K562 (cell line): ENCODE data around the gene ANTKMT. TPM values are rescaled to one million over a fixed set of nuclear protein-coding genes. Genes with fewer than 3 reads are reported as not detected.

ENCODE experiments used
- CHD2 ChIP-seq: IDR thresholded peaks from 2 replicates; pipeline ENCODE4 v1.6.1; 2011; ENCODE audit warnings: low read depth, low read length
- CREBBP ChIP-seq: IDR thresholded peaks from one replicate; pipeline ENCODE4 v1.6.1; 2012; ENCODE audit warnings: low read depth, mild to moderate bottlenecking, control low read depth, inconsistent platforms, low read length
- ERF ChIP-seq: fragments of 450-650 bp; formaldehyde crosslinking; IDR thresholded peaks from 2 replicates; pipeline ENCODE4 v1.4.0; 2020; ENCODE audit warnings: mild to moderate bottlenecking, mixed read lengths
- LEF1 ChIP-seq: fragments of 450-650 bp; IDR thresholded peaks from 2 replicates; pipeline ENCODE4 v1.6.1; 2016; ENCODE audit warnings: mild to moderate bottlenecking
- MEF2D ChIP-seq: conservative IDR thresholded peaks from 2 replicates; pipeline ENCODE4 v1.6.1; 2016; ENCODE audit warnings: low read depth, missing genetic modification characterization, missing compliant biosample characterization
- MTA2 ChIP-seq: fragments of 450-650 bp; IDR thresholded peaks from 2 replicates; pipeline ENCODE4 v1.6.1; 2016; ENCODE audit warnings: low read depth
- MYNN ChIP-seq, 2 experiments: sonication (generic); formaldehyde crosslinking in 1 of 2; IDR thresholded peaks; 2 replicates each; pipeline versions ENCODE4 v1.5.0 to v1.6.1; 2016 to 2020; ENCODE audit warnings: antibody characterized with exemption in 1 of 2, missing genetic modification reagents in 1 of 2
- NELFE ChIP-seq: IDR thresholded peaks from 2 replicates; pipeline ENCODE4 v1.6.1; 2011; ENCODE audit warnings: mild to moderate bottlenecking; ENCODE audit not compliant: insufficient read depth, insufficient read length
- RB1 ChIP-seq: fragments of 450-650 bp; IDR thresholded peaks from 2 replicates; pipeline ENCODE4 v1.6.1; 2017; ENCODE audit warnings: low read depth, mild to moderate bottlenecking
- RBM17 ChIP-seq: fragments of 200-400 bp; formaldehyde crosslinking; IDR thresholded peaks from 2 replicates; pipeline ENCODE4 v1.6.1; 2017; ENCODE audit warnings: low read depth, mild to moderate bottlenecking, low read length, borderline replicate concordance
- SNIP1 ChIP-seq: fragments of 450-650 bp; IDR thresholded peaks from 2 replicates; pipeline ENCODE4 v1.7.1; 2017; ENCODE audit warnings: low read depth, mild to moderate bottlenecking
- SREBF2 ChIP-seq: sonication (generic); formaldehyde crosslinking; IDR thresholded peaks from 2 replicates; pipeline ENCODE4 v1.4.0; 2020; ENCODE audit warnings: mild to moderate bottlenecking, missing genetic modification reagents
- ZNF384 ChIP-seq: IDR thresholded peaks from 2 replicates; pipeline ENCODE4 v1.6.1; 2012; ENCODE audit warnings: low read depth, low read length, improper control_type of control experiment
- ZNF589 ChIP-seq: fragments of 200-800 bp; sonication (Bioruptor generic); IDR thresholded peaks from 2 replicates; pipeline ENCODE4 v1.6.1; 2016; ENCODE audit warnings: low read depth, missing genetic modification characterization, missing compliant biosample characterization
- polyA plus RNA-seq, 8 experiments: library from polyadenylated mRNA; depleted of rRNA in 4 of 8; stranded (reverse) in 5 of 8; unstranded in 3 of 8; fragments of >200 nt; fragmentation: Nextera tagmentation in 2 of 8; fragmentation: Illumina TruSeq in 1 of 8; extraction: Ambion mirVana in 2 of 8; extraction: Trizol in 1 of 8; gene quantifications; 2 replicates each; pipeline versions ENCODE4 v1.2.1 to v1.2.3, GENCODE V29; 2011 to 2014; ENCODE audit warnings: inconsistent platforms in 1 of 8, missing spikeins in 1 of 8
- total RNA-seq, 7 experiments: library from RNA; depleted of rRNA in 6 of 7; stranded (reverse); fragments of >200 nt in 6 of 7; fragmentation: Illumina TruSeq in 2 of 7; extraction: Trizol in 2 of 7; gene quantifications; 2 replicates each; pipeline versions ENCODE4 v1.2.1 to v1.2.3, GENCODE V29; 2011 to 2021; ENCODE audit warnings: low replicate concordance in 1 of 7
- TF ChIP-seq, protein P1 (sequence below): sonication (generic); formaldehyde crosslinking; IDR thresholded peaks from 2 replicates; pipeline ENCODE4 v1.8.1; 2023; ENCODE audit warnings: mild to moderate bottlenecking, missing genetic modification reagents
- TF ChIP-seq, protein P2 (sequence below): sonication (generic); formaldehyde crosslinking; IDR thresholded peaks from 2 replicates; pipeline ENCODE4 v1.9.0; 2022; ENCODE audit warnings: mild to moderate bottlenecking, missing genetic modification reagents
- TF ChIP-seq, protein P3 (sequence below), 2 experiments: IDR thresholded peaks; 2 replicates each; pipeline ENCODE4 v1.6.1; 2012; ENCODE audit warnings: improper control_type of control experiment in 2 of 2, low read depth in 2 of 2, low read length in 2 of 2, borderline replicate concordance in 1 of 2
- TF ChIP-seq, protein P4 (sequence below): IDR thresholded peaks from 2 replicates; pipeline ENCODE4 v1.6.1; 2016; ENCODE audit warnings: missing genetic modification characterization, missing compliant biosample characterization
- TF ChIP-seq, protein P5 (sequence below): fragments of 450-650 bp; formaldehyde crosslinking; IDR thresholded peaks from 2 replicates; pipeline ENCODE4 v1.4.0; 2022; ENCODE audit warnings: mild to moderate bottlenecking, moderate library complexity
- TF ChIP-seq, protein P6 (sequence below): IDR thresholded peaks from 2 replicates; pipeline ENCODE4 v1.6.1; 2014; ENCODE audit warnings: antibody characterized with exemption

ANTKMT gene
- total and polyA plus RNA-seq, 9 of the 15 experiments (the other 6 are each of a cell fraction or from before 2014, with no cell fraction given) = 0.58 to 217 (median 19.1) TPM

DNA sequence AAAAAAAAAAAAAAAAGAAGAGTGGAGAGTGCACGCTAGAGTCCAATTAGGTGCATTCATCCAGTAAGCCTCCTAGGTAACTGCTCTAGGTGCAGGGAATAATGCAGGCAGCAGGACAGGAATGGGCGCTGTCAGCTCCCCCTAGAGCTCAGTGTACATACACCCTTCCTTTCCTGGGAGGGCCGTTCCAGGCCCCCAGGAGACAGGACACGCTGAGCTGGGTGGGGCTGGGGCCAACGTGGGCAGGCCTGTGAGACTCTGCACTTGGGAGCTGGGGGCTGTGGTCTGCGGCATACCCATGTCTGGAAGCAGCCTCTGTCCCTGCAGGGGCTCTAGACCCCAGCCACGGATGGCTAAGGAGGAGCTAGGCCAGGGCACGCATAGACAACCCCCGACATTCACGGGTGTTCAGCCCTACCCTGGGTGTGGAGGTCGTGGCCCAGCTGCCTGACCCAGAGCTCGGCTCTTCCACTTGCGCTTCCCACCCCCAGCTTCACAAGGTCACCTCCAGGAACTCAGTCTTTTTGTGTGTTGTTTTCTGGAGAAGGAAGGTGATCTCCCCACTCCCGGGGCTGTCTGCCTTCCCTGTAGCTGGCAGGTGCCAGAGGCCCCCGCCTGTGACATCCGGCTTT lies 1.0 kb upstream of the ANTKMT start (continued):
- TF ChIP-seq, protein P1, sequence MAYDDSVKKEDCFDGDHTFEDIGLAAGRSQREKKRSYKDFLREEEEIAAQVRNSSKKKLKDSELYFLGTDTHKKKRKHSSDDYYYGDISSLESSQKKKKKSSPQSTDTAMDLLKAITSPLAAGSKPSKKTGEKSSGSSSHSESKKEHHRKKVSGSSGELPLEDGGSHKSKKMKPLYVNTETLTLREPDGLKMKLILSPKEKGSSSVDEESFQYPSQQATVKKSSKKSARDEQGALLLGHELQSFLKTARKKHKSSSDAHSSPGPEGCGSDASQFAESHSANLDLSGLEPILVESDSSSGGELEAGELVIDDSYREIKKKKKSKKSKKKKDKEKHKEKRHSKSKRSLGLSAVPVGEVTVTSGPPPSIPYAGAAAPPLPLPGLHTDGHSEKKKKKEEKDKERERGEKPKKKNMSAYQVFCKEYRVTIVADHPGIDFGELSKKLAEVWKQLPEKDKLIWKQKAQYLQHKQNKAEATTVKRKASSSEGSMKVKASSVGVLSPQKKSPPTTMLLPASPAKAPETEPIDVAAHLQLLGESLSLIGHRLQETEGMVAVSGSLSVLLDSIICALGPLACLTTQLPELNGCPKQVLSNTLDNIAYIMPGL (CRISPR knock-in tag) = 0 out of 2 replicates have a peak, but pooled peaks have one; percentile 40
- TF ChIP-seq CHD2 = no peak
- TF ChIP-seq, protein P2, sequence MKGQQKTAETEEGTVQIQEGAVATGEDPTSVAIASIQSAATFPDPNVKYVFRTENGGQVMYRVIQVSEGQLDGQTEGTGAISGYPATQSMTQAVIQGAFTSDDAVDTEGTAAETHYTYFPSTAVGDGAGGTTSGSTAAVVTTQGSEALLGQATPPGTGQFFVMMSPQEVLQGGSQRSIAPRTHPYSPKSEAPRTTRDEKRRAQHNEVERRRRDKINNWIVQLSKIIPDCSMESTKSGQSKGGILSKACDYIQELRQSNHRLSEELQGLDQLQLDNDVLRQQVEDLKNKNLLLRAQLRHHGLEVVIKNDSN (CRISPR knock-in tag) = no peak
- TF ChIP-seq, protein P3, sequence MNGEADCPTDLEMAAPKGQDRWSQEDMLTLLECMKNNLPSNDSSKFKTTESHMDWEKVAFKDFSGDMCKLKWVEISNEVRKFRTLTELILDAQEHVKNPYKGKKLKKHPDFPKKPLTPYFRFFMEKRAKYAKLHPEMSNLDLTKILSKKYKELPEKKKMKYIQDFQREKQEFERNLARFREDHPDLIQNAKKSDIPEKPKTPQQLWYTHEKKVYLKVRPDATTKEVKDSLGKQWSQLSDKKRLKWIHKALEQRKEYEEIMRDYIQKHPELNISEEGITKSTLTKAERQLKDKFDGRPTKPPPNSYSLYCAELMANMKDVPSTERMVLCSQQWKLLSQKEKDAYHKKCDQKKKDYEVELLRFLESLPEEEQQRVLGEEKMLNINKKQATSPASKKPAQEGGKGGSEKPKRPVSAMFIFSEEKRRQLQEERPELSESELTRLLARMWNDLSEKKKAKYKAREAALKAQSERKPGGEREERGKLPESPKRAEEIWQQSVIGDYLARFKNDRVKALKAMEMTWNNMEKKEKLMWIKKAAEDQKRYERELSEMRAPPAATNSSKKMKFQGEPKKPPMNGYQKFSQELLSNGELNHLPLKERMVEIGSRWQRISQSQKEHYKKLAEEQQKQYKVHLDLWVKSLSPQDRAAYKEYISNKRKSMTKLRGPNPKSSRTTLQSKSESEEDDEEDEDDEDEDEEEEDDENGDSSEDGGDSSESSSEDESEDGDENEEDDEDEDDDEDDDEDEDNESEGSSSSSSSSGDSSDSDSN (IDR thresholded peaks at IDR 0.05; ENCODE audit: borderline replicate concordance in 1 of 2, low read depth in 2 of 2, low read length in 2 of 2) = no peak
- peak; percentile 63 for TF ChIP-seq ZNF384
- TF ChIP-seq, protein P4, sequence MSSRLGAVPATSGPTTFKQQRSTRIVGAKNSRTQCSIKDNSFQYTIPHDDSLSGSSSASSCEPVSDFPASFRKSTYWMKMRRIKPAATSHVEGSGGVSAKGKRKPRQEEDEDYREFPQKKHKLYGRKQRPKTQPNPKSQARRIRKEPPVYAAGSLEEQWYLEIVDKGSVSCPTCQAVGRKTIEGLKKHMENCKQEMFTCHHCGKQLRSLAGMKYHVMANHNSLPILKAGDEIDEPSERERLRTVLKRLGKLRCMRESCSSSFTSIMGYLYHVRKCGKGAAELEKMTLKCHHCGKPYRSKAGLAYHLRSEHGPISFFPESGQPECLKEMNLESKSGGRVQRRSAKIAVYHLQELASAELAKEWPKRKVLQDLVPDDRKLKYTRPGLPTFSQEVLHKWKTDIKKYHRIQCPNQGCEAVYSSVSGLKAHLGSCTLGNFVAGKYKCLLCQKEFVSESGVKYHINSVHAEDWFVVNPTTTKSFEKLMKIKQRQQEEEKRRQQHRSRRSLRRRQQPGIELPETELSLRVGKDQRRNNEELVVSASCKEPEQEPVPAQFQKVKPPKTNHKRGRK (tag) = no peak
- TF ChIP-seq MYNN (IDR thresholded peaks at IDR 0.05) = no peak
- no peak for TF ChIP-seq MYNN (CRISPR knock-in tag; IDR thresholded peaks at IDR 0.05)
- no peak for TF ChIP-seq RB1
- no peak for TF ChIP-seq CREBBP
- TF ChIP-seq, protein P5, sequence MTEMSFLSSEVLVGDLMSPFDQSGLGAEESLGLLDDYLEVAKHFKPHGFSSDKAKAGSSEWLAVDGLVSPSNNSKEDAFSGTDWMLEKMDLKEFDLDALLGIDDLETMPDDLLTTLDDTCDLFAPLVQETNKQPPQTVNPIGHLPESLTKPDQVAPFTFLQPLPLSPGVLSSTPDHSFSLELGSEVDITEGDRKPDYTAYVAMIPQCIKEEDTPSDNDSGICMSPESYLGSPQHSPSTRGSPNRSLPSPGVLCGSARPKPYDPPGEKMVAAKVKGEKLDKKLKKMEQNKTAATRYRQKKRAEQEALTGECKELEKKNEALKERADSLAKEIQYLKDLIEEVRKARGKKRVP (CRISPR knock-in tag) = no peak
- TF ChIP-seq SREBF2 = no peak
- TF ChIP-seq, protein P6, sequence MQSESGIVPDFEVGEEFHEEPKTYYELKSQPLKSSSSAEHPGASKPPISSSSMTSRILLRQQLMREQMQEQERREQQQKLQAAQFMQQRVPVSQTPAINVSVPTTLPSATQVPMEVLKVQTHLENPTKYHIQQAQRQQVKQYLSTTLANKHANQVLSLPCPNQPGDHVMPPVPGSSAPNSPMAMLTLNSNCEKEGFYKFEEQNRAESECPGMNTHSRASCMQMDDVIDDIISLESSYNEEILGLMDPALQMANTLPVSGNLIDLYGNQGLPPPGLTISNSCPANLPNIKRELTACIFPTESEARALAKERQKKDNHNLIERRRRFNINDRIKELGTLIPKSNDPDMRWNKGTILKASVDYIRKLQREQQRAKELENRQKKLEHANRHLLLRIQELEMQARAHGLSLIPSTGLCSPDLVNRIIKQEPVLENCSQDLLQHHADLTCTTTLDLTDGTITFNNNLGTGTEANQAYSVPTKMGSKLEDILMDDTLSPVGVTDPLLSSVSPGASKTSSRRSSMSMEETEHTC = no peak
- TF ChIP-seq ZNF589 = no peak
- no peak for TF ChIP-seq LEF1
- TF ChIP-seq MEF2D (tag) = no peak
- no peak for TF ChIP-seq SNIP1
- 0 out of 2 replicates have a peak, but pooled peaks have one; percentile 23 for TF ChIP-seq ERF (CRISPR knock-in tag)
- TF ChIP-seq MTA2 = no peak
- TF ChIP-seq RBM17 = no peak
- no peak for TF ChIP-seq NELFE
